Gastrocnemius medialis (tissue), 4 donors: ENCODE results near the gene NR3C2. TPM values are rescaled to one million over a fixed set of nuclear protein-coding genes. Genes with fewer than 3 reads are reported as not detected.

Experiments used
- ATAC-seq, 2 donors: fragments of 150-250 bp; one replicate each; pipeline ENCODE4 v1.9.1; 2016
- DNase-seq, 2 donors: peaks; one replicate each; pipeline ENCODE4 v3.0.0-alpha.2; 2019
- H3K27ac ChIP-seq, 4 donors: fragments of 200-600 bp; sonication (generic); 1 replicate in 1 of 4; 2 replicates in 3 of 4; pipeline ENCODE4 v1.5.1; 2016 to 2018; ENCODE audit warnings: mild to moderate bottlenecking in 2 of 4, moderate library complexity in 1 of 4
- H3K27me3 ChIP-seq, 3 donors: fragments of 200-600 bp; sonication (generic) in 2 of 3; 1 replicate in 1 of 3; 2 replicates in 2 of 3; pipeline versions ENCODE4 v1.5.1 to v1.6.0; 2016 to 2019; ENCODE audit warnings: mild to moderate bottlenecking in 1 of 3, moderate library complexity in 1 of 3
- H3K36me3 ChIP-seq, 2 donors: fragments of 200-600 bp; sonication (generic) in 1 of 2; one replicate each; pipeline ENCODE4 v1.5.1; 2017 to 2018
- H3K4me1 ChIP-seq, 2 donors: fragments of 200-600 bp; sonication (generic) in 1 of 2; one replicate each; pipeline ENCODE4 v1.5.1; 2016 to 2017; ENCODE audit warnings: mild to moderate bottlenecking in 2 of 2
- H3K4me3 ChIP-seq, 4 donors: fragments of 200-600 bp; sonication (generic) in 3 of 4; 1 replicate in 1 of 4; 2 replicates in 3 of 4; pipeline ENCODE4 v1.5.1; 2016 to 2019; ENCODE audit warnings: mild to moderate bottlenecking in 2 of 4
- H3K9me3 ChIP-seq, 3 donors: fragments of 200-600 bp; sonication (generic) in 2 of 3; 1 replicate in 1 of 3; 2 replicates in 2 of 3; pipeline ENCODE4 v1.5.1; 2016 to 2019
- CTCF ChIP-seq, 5 experiments: fragments of 450-650 bp in 3 of 5; fragments of 200-600 bp in 2 of 5; sonication (generic) in 2 of 5; IDR thresholded peaks in 4 of 5; conservative IDR thresholded peaks in 1 of 5; 1 replicate in 4 of 5; 2 replicates in 1 of 5; pipeline ENCODE4 v1.5.1; 2016 to 2019; ENCODE audit warnings: antibody characterized with exemption in 5 of 5, mild to moderate bottlenecking in 3 of 5, moderate library complexity in 3 of 5
- POLR2A ChIP-seq, 2 donors: fragments of 450-650 bp; IDR thresholded peaks; one replicate each; pipeline ENCODE4 v1.6.1; 2017; ENCODE audit warnings: antibody characterized with exemption in 2 of 2, mild to moderate bottlenecking in 2 of 2, moderate library complexity in 2 of 2
- in situ Hi-C, 4 donors: fragments of 200-750 bp; cut with MboI; loops; one replicate each; pipeline versions ENCODE4 v1.15.0 to v1.8.0; 2017; ENCODE audit warnings: low sequenced_read_pairs in 4 of 4
- intact Hi-C: fragments of 100-400 bp; cut with DNase I; formaldehyde crosslinking; loops from one replicate; pipeline ENCODE4 v1.15.1; 2023; ENCODE audit warnings: low total_unique reads
- total RNA-seq, 4 donors: library from RNA; depleted of rRNA; stranded (reverse); fragments of >200 nt; gene quantifications; one replicate each; pipeline versions ENCODE4 v1.1.0 to v1.2.3, GENCODE V29; 2016

NR3C2 gene
- total RNA-seq, 4 donors from 2014 or later: 5.6 to 10.4 (median 8.1) TPM

GRCh38 chr4:148268835-148269234 lies 173.4 kb downstream of the NR3C2 start:
- Histone ChIP-seq H3K27ac (no peak overlapping the region), H3K9me3 (no peaks in the 10 kb centered on the region), H3K4me1 (peaks cover 14% of the 10 kb centered on the region in 2 donors), H3K27me3 (no peaks in the 10 kb centered on the region), H3K4me3 (no peak overlapping the region), H3K36me3 (no peaks in the 10 kb centered on the region)
- ATAC-seq (no peak), DNase-seq (no peak)
- in situ Hi-C loops: no loop called here
- intact Hi-C loops: no loop called here
- no peak for TF ChIP-seq CTCF (IDR thresholded peaks at IDR 0.05 in 4 of 5, conservative IDR thresholded peaks at IDR 0.05 in 1 of 5)
- no peak for TF ChIP-seq POLR2A (IDR thresholded peaks at IDR 0.05)

GRCh38 chr4:148266921-148267320 lies 175.3 kb downstream of the NR3C2 start:
- Histone ChIP-seq H3K36me3 (no peaks in the 10 kb centered on the region), H3K4me1 (peaks cover 6 to 9% of the 10 kb centered on the region in 2 donors), H3K27me3 (no peaks in the 10 kb centered on the region), H3K4me3 (no peak overlapping the region), H3K27ac (no peak overlapping the region), H3K9me3 (no peaks in the 10 kb centered on the region)
- ATAC-seq: no peak
- no peak for DNase-seq
- in situ Hi-C loops: no loop called here
- TF ChIP-seq POLR2A (IDR thresholded peaks at IDR 0.05) (no peak), CTCF (IDR thresholded peaks at IDR 0.05 in 4 of 5, conservative IDR thresholded peaks at IDR 0.05 in 1 of 5) (no peak)
- intact Hi-C loops: no loop called here

DNA sequence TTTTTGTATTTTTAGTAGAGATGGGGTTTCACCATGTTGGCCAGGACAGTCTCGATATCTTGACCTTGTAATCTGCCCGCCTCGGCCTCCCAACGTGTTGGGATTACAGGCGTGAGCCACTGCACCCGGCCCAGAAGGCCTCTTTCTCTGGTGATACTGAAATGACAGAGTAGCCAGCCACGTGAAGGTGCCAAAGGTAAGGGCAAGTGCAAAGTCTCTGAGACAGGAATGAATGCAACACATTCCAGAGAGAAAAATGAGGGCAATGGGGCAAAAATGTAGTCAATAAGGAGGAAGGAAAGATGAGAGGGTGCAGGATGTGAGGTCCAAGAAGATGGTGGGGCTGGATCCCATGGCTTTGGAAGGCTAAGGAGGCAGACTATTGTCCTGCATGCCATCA lies 176.0 kb downstream of the NR3C2 start:
- no peak overlapping the region for H3K4me3 ChIP-seq
- in situ Hi-C loops (no loop called here), intact Hi-C loops (no loop called here)
- ATAC-seq (no peak), DNase-seq (no peak)
- H3K27ac ChIP-seq: no peak overlapping the region
- no peaks in the 10 kb centered on the region for H3K9me3 ChIP-seq
- H3K27me3 ChIP-seq: no peaks in the 10 kb centered on the region
- H3K4me1 ChIP-seq: peaks cover 6 to 9% of the 10 kb centered on the region in 2 donors
- no peaks in the 10 kb centered on the region for H3K36me3 ChIP-seq
- no peak for TF ChIP-seq CTCF (IDR thresholded peaks at IDR 0.05 in 4 of 5, conservative IDR thresholded peaks at IDR 0.05 in 1 of 5)
- no peak for TF ChIP-seq POLR2A (IDR thresholded peaks at IDR 0.05)

- H3K4me1 ChIP-seq: peaks cover 2 to 3% of the 10 kb centered on the region in 2 donors
- intact Hi-C loops (no loop called here), in situ Hi-C loops (no loop called here)
- H3K9me3 ChIP-seq: no peaks in the 10 kb centered on the region
- no peak for ATAC-seq
- DNase-seq: no peak
- TF ChIP-seq CTCF (IDR thresholded peaks at IDR 0.05 in 4 of 5, conservative IDR thresholded peaks at IDR 0.05 in 1 of 5) (no peak), POLR2A (IDR thresholded peaks at IDR 0.05) (no peak)
- no peaks in the 10 kb centered on the region for H3K36me3 ChIP-seq
- no peaks in the 10 kb centered on the region for H3K27me3 ChIP-seq
- no peak overlapping the region for H3K27ac ChIP-seq
- no peak overlapping the region for H3K4me3 ChIP-seq
Observed at GRCh38 chr4:148265627-148266026, 176.6 kb downstream of the NR3C2 start.

DNA sequence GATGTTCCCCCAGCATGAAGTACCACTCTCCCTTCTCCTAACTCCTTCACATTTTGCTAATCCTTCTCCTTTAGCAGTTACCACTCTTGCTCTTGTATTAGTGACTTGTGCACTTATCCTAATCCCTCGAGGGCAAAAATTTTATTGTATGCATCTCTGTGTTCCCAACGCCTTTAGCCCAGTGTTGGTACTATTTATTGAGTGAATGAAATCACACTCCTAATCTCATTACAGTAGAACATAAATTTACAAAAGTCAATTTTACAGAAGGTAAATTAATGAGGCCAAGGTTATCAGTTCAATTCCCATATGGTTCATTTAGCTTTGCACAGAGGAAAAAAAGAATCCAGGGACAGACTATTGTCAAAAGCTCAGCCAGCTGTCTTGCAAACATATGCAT lies 178.4 kb downstream of the NR3C2 start:
- intact Hi-C loops: no loop called here
- H3K4me3 ChIP-seq: no peak overlapping the region
- no peaks in the 10 kb centered on the region for H3K36me3 ChIP-seq
- in situ Hi-C loops: no loop called here
- H3K27ac ChIP-seq: no peak overlapping the region
- peaks cover 3 to 4% of the 10 kb centered on the region in 2 donors for H3K4me1 ChIP-seq
- ATAC-seq: no peak
- DNase-seq: no peak
- H3K9me3 ChIP-seq: no peaks in the 10 kb centered on the region
- no peaks in the 10 kb centered on the region for H3K27me3 ChIP-seq
- no peak for TF ChIP-seq CTCF (IDR thresholded peaks at IDR 0.05 in 4 of 5, conservative IDR thresholded peaks at IDR 0.05 in 1 of 5)
- no peak for TF ChIP-seq POLR2A (IDR thresholded peaks at IDR 0.05)
